Esophagus muscularis mucosa (tissue), 4 donors: ENCODE data around the gene TLE6. TPM values are rescaled to one million over a fixed set of nuclear protein-coding genes. Genes with fewer than 3 reads are reported as not detected.
A peak's percentile ranks its signal among the peaks of the same experiment; 100 is the strongest.

Experiments used
- DNase-seq: peaks from one replicate; pipeline ENCODE4 v3.0.0-alpha.2; 2017; ENCODE audit errors: extremely low spot score
- H3K27ac ChIP-seq, 4 donors: fragments of 200-600 bp; sonication (generic); replicated peaks in 1 of 4; 1 replicate in 3 of 4; 2 replicates in 1 of 4; pipeline ENCODE4 v1.5.1; 2016 to 2019; ENCODE audit warnings: mild to moderate bottlenecking in 1 of 4
- H3K27me3 ChIP-seq, 4 donors: fragments of 200-600 bp; sonication (generic); one replicate each; pipeline versions ENCODE4 v1.5.1 to v1.6.0; 2016 to 2019
- H3K36me3 ChIP-seq, 4 donors: fragments of 200-600 bp; sonication (generic); one replicate each; pipeline ENCODE4 v1.5.1; 2016 to 2019
- H3K4me1 ChIP-seq, 4 donors: fragments of 200-600 bp; sonication (generic); one replicate each; pipeline ENCODE4 v1.5.1; 2016 to 2019
- H3K4me3 ChIP-seq, 4 donors: fragments of 200-600 bp; sonication (generic); 1 replicate in 2 of 4; 2 replicates in 2 of 4; pipeline ENCODE4 v1.5.1; 2016 to 2019; ENCODE audit warnings: mild to moderate bottlenecking in 4 of 4, moderate library complexity in 1 of 4
- H3K9me3 ChIP-seq, 4 donors: fragments of 200-600 bp; sonication (generic); 1 replicate in 3 of 4; 2 replicates in 1 of 4; pipeline ENCODE4 v1.5.1; 2016 to 2019
- CTCF ChIP-seq, 3 experiments: fragments of 200-600 bp in 2 of 3; fragments of 450-650 bp in 1 of 3; sonication (generic) in 2 of 3; IDR thresholded peaks; one replicate each; pipeline ENCODE4 v1.5.1; 2017 to 2019; ENCODE audit warnings: antibody characterized with exemption in 3 of 3, mild to moderate bottlenecking in 2 of 3, moderate library complexity in 1 of 3
- EP300 ChIP-seq: sonication (generic); formaldehyde crosslinking; IDR thresholded peaks from one replicate; pipeline ENCODE4 v1.6.1; 2017; ENCODE audit warnings: antibody characterized with exemption
- POLR2A ChIP-seq: fragments of 450-650 bp; IDR thresholded peaks from one replicate; pipeline ENCODE4 v1.6.1; 2017; ENCODE audit warnings: antibody characterized with exemption, moderate library complexity, mild to moderate bottlenecking, low read depth
- POLR2AphosphoS5 ChIP-seq, 2 donors: sonication (generic); formaldehyde crosslinking; IDR thresholded peaks; one replicate each; pipeline ENCODE4 v1.6.1; 2017; ENCODE audit warnings: antibody characterized with exemption in 2 of 2
- WGBS: methylation state at CpG from one replicate; pipeline ENCODE4 v1.1.5; 2018; 5-methylcytosine and 5-hydroxymethylcytosine counted together
- intact Hi-C: fragments of 100-400 bp; cut with DNase I; formaldehyde crosslinking; loops from one replicate; pipeline ENCODE4 v1.15.1; 2023
- total RNA-seq, 4 donors: library from RNA; depleted of rRNA; stranded (reverse); fragments of >200 nt; gene quantifications; one replicate each; pipeline versions ENCODE4 v1.1.0 to v1.2.1, GENCODE V29; 2016

Gene TLE6
- total RNA-seq, 4 donors from 2014 or later = 0.75 to 1.2 (median 0.91) TPM; not detected in 1

GRCh38 chr19:3027981-3028304 is 50.6 kb downstream of the TLE6 start:
- Histone ChIP-seq H3K27ac (peak overlapping the region in 3 of 4 donors; percentile 62 to 76 (median 73)), H3K4me1 (peaks cover 8 to 22% (median 19%) of the 10 kb centered on the region in 4 donors), H3K36me3 (peaks cover 0 to 10% (median 8%) of the 10 kb centered on the region in 4 donors), H3K27me3 (no peaks in the 10 kb centered on the region), H3K4me3 (peak overlapping the region; percentile 73 to 81 (median 74)), H3K9me3 (no peaks in the 10 kb centered on the region)
- TF ChIP-seq POLR2AphosphoS5 (IDR thresholded peaks at IDR 0.05) = no peak
- no peak for TF ChIP-seq EP300
- no peak for TF ChIP-seq CTCF (IDR thresholded peaks at IDR 0.05)
- TF ChIP-seq POLR2A = no peak
- WGBS = 92% methylated on average over 4 of the region's 9 CpGs
- no peak for DNase-seq
- intact Hi-C loops = loop anchor here (5.0 kb wide), 1 partner anchor 41 kb away; no protein-coding TSS in a partner anchor

DNA sequence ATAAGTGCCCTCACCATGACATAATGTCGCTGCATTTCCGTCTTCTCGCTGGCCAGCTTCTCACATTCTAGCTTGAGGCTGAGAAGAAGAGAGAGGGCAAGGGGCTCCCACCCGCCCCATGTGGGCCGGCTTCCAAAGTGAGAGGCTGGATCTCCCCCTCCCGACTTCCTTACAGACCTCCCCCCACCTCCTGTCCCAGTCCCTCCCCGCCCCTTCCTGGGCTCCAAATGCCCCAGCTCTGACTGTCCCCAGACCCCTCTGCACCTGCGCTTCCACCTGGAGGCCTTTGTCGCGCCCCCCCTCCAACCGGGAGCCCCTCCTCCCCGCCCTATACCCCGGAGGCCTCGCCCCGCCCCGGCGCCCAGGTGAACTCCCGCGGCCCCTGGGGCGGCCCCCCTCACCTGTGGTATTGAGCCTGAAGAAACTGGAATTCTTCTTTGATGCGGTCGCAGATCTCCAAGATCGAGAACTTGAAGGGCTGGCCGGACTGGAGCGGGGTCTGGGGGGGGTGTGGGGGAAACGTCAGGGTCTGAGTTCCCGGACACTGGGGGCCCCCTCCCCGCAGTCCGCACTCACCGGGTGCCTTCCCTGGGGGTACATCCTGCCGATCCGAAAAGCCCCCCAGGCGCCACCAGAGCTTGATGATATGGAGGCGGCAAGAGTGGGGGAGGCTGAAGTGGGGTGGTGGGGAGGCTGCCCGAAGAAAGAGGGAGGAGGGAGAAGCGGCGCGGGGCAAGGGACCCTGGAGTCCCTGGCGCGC is 51.1 kb downstream of the TLE6 start:
- intact Hi-C loops = loop anchor here (5.0 kb wide), 1 partner anchor 41 kb away; no protein-coding TSS in a partner anchor
- H3K27ac ChIP-seq = peak overlapping the region; percentile 62 to 76 (median 70)
- peak overlapping the region; percentile 73 to 81 (median 74) for H3K4me3 ChIP-seq
- no peaks in the 10 kb centered on the region for H3K9me3 ChIP-seq
- H3K4me1 ChIP-seq = peaks cover 8 to 22% (median 19%) of the 10 kb centered on the region in 4 donors
- H3K36me3 ChIP-seq = peaks cover 0 to 10% (median 8%) of the 10 kb centered on the region in 4 donors
- TF ChIP-seq EP300 (no peak), POLR2A (no peak), POLR2AphosphoS5 (IDR thresholded peaks at IDR 0.05) (no peak), CTCF (IDR thresholded peaks at IDR 0.05) (no peak)
- no peak for DNase-seq
- no peaks in the 10 kb centered on the region for H3K27me3 ChIP-seq
- 16% methylated on average over 24 of the region's 40 CpGs for WGBS

- 6% methylated on average over 54 of the region's 85 CpGs for WGBS
- Histone ChIP-seq H3K27ac (peak within 1 kb of the TSS; percentile 62 to 76 (median 70)), H3K4me1 (peaks cover 11 to 29% (median 22%) of the 10 kb centered on the region in 4 donors), H3K27me3 (no peaks in the 10 kb centered on the region), H3K9me3 (no peaks in the 10 kb centered on the region), H3K4me3 (peak within 1 kb of the TSS; percentile 73 to 81 (median 74)), H3K36me3 (peaks cover 0 to 10% (median 8%) of the 10 kb centered on the region in 4 donors)
- TF ChIP-seq POLR2A (no peak), EP300 (no peak), POLR2AphosphoS5 (IDR thresholded peaks at IDR 0.05) (no peak), CTCF (IDR thresholded peaks at IDR 0.05) (no peak)
- DNase-seq = no peak
- intact Hi-C loops = loop anchor here (5.0 kb wide), 1 partner anchor 42 kb away; no protein-coding TSS in a partner anchor
Observed at GRCh38 chr19:3029065-3029923, 51.9 kb downstream of the TLE6 start, which contains the start of gene TLE2. TLE2 (minus strand) TSS chr19:3029280; CDS start chr19:3028904, 376 bp downstream.

DNA sequence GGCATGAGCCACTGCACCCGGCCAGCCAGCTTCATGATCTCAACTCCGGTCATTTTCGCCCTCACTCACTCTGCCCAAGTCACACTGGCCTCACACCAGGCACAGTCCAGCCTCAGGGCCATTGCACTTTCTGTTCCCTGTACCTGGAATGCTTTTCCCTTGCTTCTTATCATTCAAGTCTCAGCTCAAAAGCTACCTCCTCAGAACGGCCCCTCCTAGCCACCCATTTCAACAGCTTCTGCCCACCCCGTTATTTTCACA is 54.2 kb downstream of the TLE6 start:
- intact Hi-C loops = no loop called here
- Histone ChIP-seq H3K36me3 (no peaks in the 10 kb centered on the region), H3K4me1 (peaks cover 23 to 48% (median 38%) of the 10 kb centered on the region in 4 donors), H3K9me3 (no peaks in the 10 kb centered on the region), H3K27me3 (no peaks in the 10 kb centered on the region), H3K27ac (no peak overlapping the region), H3K4me3 (no peak overlapping the region)
- TF ChIP-seq EP300 (no peak), CTCF (IDR thresholded peaks at IDR 0.05) (no peak), POLR2AphosphoS5 (IDR thresholded peaks at IDR 0.05) (no peak), POLR2A (no peak)
- WGBS = 77% methylated on average over 5 of the region's 5 CpGs
- DNase-seq = no peak
